Keratinocyte (primary cell): ENCODE results near the gene PPME1.

ENCODE experiments used
- CTCF ChIP-seq, 3 experiments: IDR thresholded peaks in 1 of 3; conservative IDR thresholded peaks in 1 of 3; optimal IDR thresholded peaks in 1 of 3; 2 replicates in 2 of 3; 3 replicates in 1 of 3; pipeline versions ENCODE3 to v1.5.1; 2011; ENCODE audit warnings: low read length in 3 of 3, mild to moderate bottlenecking in 3 of 3, moderate library complexity in 2 of 3, control low read depth in 1 of 3, inconsistent platforms in 1 of 3; ENCODE audit not compliant: insufficient read depth in 2 of 3; ENCODE audit errors: extremely low read depth in 1 of 3
- EZH2 ChIP-seq: IDR thresholded peaks from one replicate; pipeline ENCODE4 v1.6.1; 2012; ENCODE audit warnings: inconsistent platforms, mild to moderate bottlenecking, low read length, moderate library complexity

- TF ChIP-seq CTCF (optimal IDR thresholded peaks at IDR 0.05 in 1 of 3, IDR thresholded peaks at IDR 0.05 in 1 of 3, conservative IDR thresholded peaks at IDR 0.05 in 1 of 3; ENCODE audit: extremely low read depth in 1 of 3, insufficient read depth in 2 of 3, low read length in 3 of 3) (no peak), EZH2 (no peak)
Observed at GRCh38 chr11:74267014-74267413, 95.9 kb downstream of the PPME1 start.
